Activated CD4-positive, alpha-beta T cell treated with anti-CD3 and anti-CD28 coated beads, Interleukin-2, amount 50 U/mL, for 24 hours (primary cell): ENCODE data around the gene HNRNPK.
A peak's percentile ranks its signal among the peaks of the same experiment; 100 is the strongest.

Experiments used
- DNase-seq, 2 donors: peaks; one replicate each; pipeline ENCODE4 v3.0.0-alpha.2; 2020; ENCODE audit warnings: low read depth in 1 of 2, low spot score in 1 of 2

Gene HNRNPK

GRCh38 chr9:83934569-83935275, 45.3 kb downstream of the HNRNPK start:
- DNase-seq = no peak

GRCh38 chr9:83933790-83934189, 46.2 kb downstream of the HNRNPK start:
- no peak for DNase-seq

- no peak for DNase-seq
Observed at GRCh38 chr9:83932851-83933250, 47.2 kb downstream of the HNRNPK start.

- no peak for DNase-seq
Observed at GRCh38 chr9:83932011-83932410, 48.0 kb downstream of the HNRNPK start.

- no peak for DNase-seq
Observed at GRCh38 chr9:83930881-83931280, 49.1 kb downstream of the HNRNPK start.

GRCh38 chr9:83927591-83927990, 52.4 kb downstream of the HNRNPK start:
- DNase-seq = no peak

GRCh38 chr9:83920927-83921707, 58.9 kb downstream of the HNRNPK start, which contains the start of gene KIF27:
KIF27 (minus strand) TSS chr9:83921432; CDS start chr9:83915591, 5,841 bp downstream.
- DNase-seq = peak; percentile 92 to 93

GRCh38 chr9:83920469-83920926, 59.5 kb downstream of the HNRNPK start:
- DNase-seq = no peak

GRCh38 chr9:83919111-83919510, 60.9 kb downstream of the HNRNPK start:
- no peak for DNase-seq
